Parathyroid adenoma (tissue), 2 donors: ENCODE results near the gene FANK1.

Experiments
- H2AFZ ChIP-seq: fragments of 300-600 bp; sonication (generic); one replicate; pipeline ENCODE4 v1.7.0; 2017; ENCODE audit warnings: antibody characterized with exemption, mild to moderate bottlenecking
- H3K27ac ChIP-seq: fragments of 300-600 bp; sonication (generic); one replicate; pipeline ENCODE4 v1.7.0; 2017
- H3K27me3 ChIP-seq: fragments of 300-600 bp; sonication (generic); one replicate; pipeline ENCODE4 v1.7.0; 2017; ENCODE audit warnings: low read length; ENCODE audit not compliant: control insufficient read depth, insufficient read depth
- H3K36me3 ChIP-seq: fragments of 300-600 bp; sonication (generic); one replicate; pipeline ENCODE4 v1.7.0; 2017; ENCODE audit warnings: low read length; ENCODE audit not compliant: control insufficient read depth, insufficient read depth
- H3K4me1 ChIP-seq: fragments of 300-600 bp; sonication (generic); one replicate; pipeline ENCODE4 v1.7.0; 2017; ENCODE audit warnings: control low read depth
- H3K4me2 ChIP-seq: fragments of 300-600 bp; sonication (generic); one replicate; pipeline ENCODE4 v1.7.0; 2017; ENCODE audit warnings: low read length
- H3K4me3 ChIP-seq: fragments of 300-600 bp; sonication (generic); one replicate; pipeline ENCODE4 v1.7.0; 2017; ENCODE audit warnings: low read depth, low read length
- H3K79me2 ChIP-seq: fragments of 300-600 bp; sonication (generic); one replicate; pipeline ENCODE4 v1.7.0; 2017; ENCODE audit warnings: control low read depth
- H3K9ac ChIP-seq: fragments of 300-600 bp; sonication (generic); one replicate; pipeline ENCODE4 v1.7.0; 2017; ENCODE audit warnings: mild to moderate bottlenecking
- H3K9me3 ChIP-seq: fragments of 300-600 bp; sonication (generic); one replicate; pipeline ENCODE4 v1.7.0; 2017; ENCODE audit warnings: low read length; ENCODE audit not compliant: control insufficient read depth
- CTCF ChIP-seq: fragments of 300-600 bp; sonication (generic); IDR thresholded peaks from one replicate; pipeline ENCODE4 v1.7.0; 2017; ENCODE audit warnings: antibody characterized with exemption, mild to moderate bottlenecking
- donor health status: primary hyperparathyroidism.

FANK1 gene

GRCh38 chr10:126017961-126018560, 121.7 kb downstream of the FANK1 start:
- Histone ChIP-seq H3K36me3 (no peaks in the 10 kb centered on the region), H3K79me2 (no peaks in the 10 kb centered on the region), H3K9ac (no peak overlapping the region), H3K4me2 (no peak overlapping the region), H3K27me3 (no peaks in the 10 kb centered on the region), H3K9me3 (no peaks in the 10 kb centered on the region), H3K4me3 (no peak overlapping the region), H2AFZ (no peak overlapping the region), H3K27ac (no peak overlapping the region), H3K4me1 (no peaks in the 10 kb centered on the region)
- no peak for TF ChIP-seq CTCF

- Histone ChIP-seq H3K79me2 (no peaks in the 10 kb centered on the region), H3K27me3 (no peaks in the 10 kb centered on the region), H2AFZ (no peak overlapping the region), H3K4me1 (no peaks in the 10 kb centered on the region), H3K36me3 (no peaks in the 10 kb centered on the region), H3K9me3 (no peaks in the 10 kb centered on the region), H3K27ac (no peak overlapping the region), H3K4me2 (no peak overlapping the region), H3K9ac (no peak overlapping the region), H3K4me3 (no peak overlapping the region)
- no peak for TF ChIP-seq CTCF
Measured at GRCh38 chr10:126021833-126022500, 125.6 kb downstream of the FANK1 start.

GRCh38 chr10:126022841-126023240, 126.5 kb downstream of the FANK1 start:
- Histone ChIP-seq H3K4me2 (no peak overlapping the region), H3K27ac (no peak overlapping the region), H2AFZ (no peak overlapping the region), H3K27me3 (no peaks in the 10 kb centered on the region), H3K4me1 (no peaks in the 10 kb centered on the region), H3K9me3 (no peaks in the 10 kb centered on the region), H3K4me3 (no peak overlapping the region), H3K79me2 (no peaks in the 10 kb centered on the region), H3K36me3 (no peaks in the 10 kb centered on the region), H3K9ac (no peak overlapping the region)
- no peak for TF ChIP-seq CTCF

GRCh38 chr10:126027692-126028091, 131.3 kb downstream of the FANK1 start:
- Histone ChIP-seq H3K27me3 (no peaks in the 10 kb centered on the region), H3K36me3 (no peaks in the 10 kb centered on the region), H2AFZ (no peak overlapping the region), H3K4me2 (no peak overlapping the region), H3K79me2 (no peaks in the 10 kb centered on the region), H3K27ac (no peak overlapping the region), H3K9me3 (no peaks in the 10 kb centered on the region), H3K4me3 (no peak overlapping the region), H3K9ac (no peak overlapping the region), H3K4me1 (no peaks in the 10 kb centered on the region)
- TF ChIP-seq CTCF, result no peak

GRCh38 chr10:126029999-126030398, 133.6 kb downstream of the FANK1 start:
- Histone ChIP-seq H3K4me3 (no peak overlapping the region), H3K4me1 (no peaks in the 10 kb centered on the region), H3K4me2 (no peak overlapping the region), H3K79me2 (no peaks in the 10 kb centered on the region), H3K27me3 (no peaks in the 10 kb centered on the region), H3K27ac (no peak overlapping the region), H3K9me3 (no peaks in the 10 kb centered on the region), H2AFZ (no peak overlapping the region), H3K9ac (no peak overlapping the region), H3K36me3 (no peaks in the 10 kb centered on the region)
- TF ChIP-seq CTCF, result no peak
